Tibial artery (tissue), 4 donors: ENCODE data around the gene SEM1.
"Not testable (repeated sequence)": the region's sequence is repeated elsewhere in the genome, so short reads cannot be mapped to it uniquely, and the experiment has no call there.

ENCODE experiments used
- DNase-seq, 2 donors: peaks; one replicate each; pipeline ENCODE4 v3.0.0-alpha.2; 2019
- H3K27ac ChIP-seq, 2 donors: fragments of 200-600 bp; sonication (generic) in 1 of 2; 1 replicate in 1 of 2; 2 replicates in 1 of 2; pipeline ENCODE4 v1.5.1; 2018 to 2019; ENCODE audit warnings: mild to moderate bottlenecking in 1 of 2
- H3K27me3 ChIP-seq, 2 donors: fragments of 200-600 bp; sonication (generic) in 1 of 2; one replicate each; pipeline versions ENCODE4 v1.5.1 to v1.6.0; 2016 to 2019
- H3K36me3 ChIP-seq, 3 donors: fragments of 200-600 bp; sonication (generic) in 2 of 3; one replicate each; pipeline ENCODE4 v1.5.1; 2016 to 2019; ENCODE audit warnings: mild to moderate bottlenecking in 2 of 3
- H3K4me1 ChIP-seq, 4 donors: fragments of 200-600 bp; sonication (generic) in 2 of 4; 1 replicate in 3 of 4; 2 replicates in 1 of 4; pipeline ENCODE4 v1.5.1; 2016 to 2019
- H3K4me3 ChIP-seq, 2 donors: fragments of 200-600 bp; sonication (generic) in 1 of 2; 1 replicate in 1 of 2; 2 replicates in 1 of 2; pipeline ENCODE4 v1.5.1; 2018 to 2019; ENCODE audit warnings: mild to moderate bottlenecking in 2 of 2
- H3K9me3 ChIP-seq, 3 donors: fragments of 200-600 bp; sonication (generic) in 1 of 3; one replicate each; pipeline ENCODE4 v1.5.1; 2016 to 2019
- CTCF ChIP-seq, 2 experiments: fragments of 200-600 bp in 1 of 2; fragments of 450-650 bp in 1 of 2; IDR thresholded peaks; one replicate each; pipeline ENCODE4 v1.5.1; 2017 to 2019; ENCODE audit warnings: antibody characterized with exemption in 2 of 2, mild to moderate bottlenecking in 1 of 2, moderate library complexity in 1 of 2
- intact Hi-C: fragments of 100-400 bp; cut with DNase I; formaldehyde crosslinking; loops from one replicate; pipeline ENCODE4 v1.15.0; 2023; ENCODE audit warnings: low total_unique reads

Gene SEM1

GRCh38 chr7:96648784-96649183, 60.9 kb downstream of the SEM1 start:
- Histone ChIP-seq H3K9me3 (no peaks in the 10 kb centered on the region), H3K27ac (no peak overlapping the region), H3K36me3 (peaks cover 0 to 16% (median 4%) of the 10 kb centered on the region in 3 donors), H3K27me3 (no peaks in the 10 kb centered on the region), H3K4me3 (no peak overlapping the region), H3K4me1 (peaks cover 0 to 10% (median 0%) of the 10 kb centered on the region in 4 donors)
- no peak for TF ChIP-seq CTCF (IDR thresholded peaks at IDR 0.05)
- intact Hi-C loops, result no loop called here
- DNase-seq, result no peak

GRCh38 chr7:96647733-96648132, 61.9 kb downstream of the SEM1 start:
- Histone ChIP-seq H3K36me3 (peaks cover 0 to 17% (median 4%) of the 10 kb centered on the region in 3 donors), H3K9me3 (no peaks in the 10 kb centered on the region), H3K27me3 (no peaks in the 10 kb centered on the region), H3K4me3 (no peak overlapping the region), H3K27ac (no peak overlapping the region), H3K4me1 (peaks cover 0 to 10% (median 0%) of the 10 kb centered on the region in 4 donors)
- intact Hi-C loops, result no loop called here
- DNase-seq, result no peak
- no peak for TF ChIP-seq CTCF (IDR thresholded peaks at IDR 0.05)

GRCh38 chr7:96645084-96645483, 64.6 kb downstream of the SEM1 start:
- intact Hi-C loops, result no loop called here
- H3K27ac ChIP-seq, result no peak overlapping the region
- no peaks in the 10 kb centered on the region for H3K9me3 ChIP-seq
- H3K36me3 ChIP-seq, result peaks cover 0 to 17% (median 4%) of the 10 kb centered on the region in 3 donors
- H3K4me3 ChIP-seq, result no peak overlapping the region
- DNase-seq, result no peak
- no peaks in the 10 kb centered on the region for H3K27me3 ChIP-seq
- TF ChIP-seq CTCF (IDR thresholded peaks at IDR 0.05), result no peak
- peaks cover 0 to 8% (median 0%) of the 10 kb centered on the region in 4 donors for H3K4me1 ChIP-seq

- intact Hi-C loops, H3K9me3 ChIP-seq, H3K27me3 ChIP-seq, DNase-seq, H3K27ac ChIP-seq, H3K4me3 ChIP-seq, H3K4me1 ChIP-seq: not testable (repeated sequence)
- H3K36me3 ChIP-seq, result peaks cover 0 to 17% (median 4%) of the 10 kb centered on the region in 3 donors
Observed at GRCh38 chr7:96643436-96643835, 66.2 kb downstream of the SEM1 start.

GRCh38 chr7:96640054-96640453, 69.6 kb downstream of the SEM1 start:
- Histone ChIP-seq H3K36me3 (peaks cover 0 to 11% (median 4%) of the 10 kb centered on the region in 3 donors), H3K27me3 (no peaks in the 10 kb centered on the region), H3K9me3 (no peaks in the 10 kb centered on the region), H3K27ac (no peak overlapping the region), H3K4me3 (no peak overlapping the region), H3K4me1 (peaks cover 0 to 19% (median 0%) of the 10 kb centered on the region in 4 donors)
- DNase-seq, result no peak
- intact Hi-C loops, result no loop called here
- TF ChIP-seq CTCF (IDR thresholded peaks at IDR 0.05), result no peak
